Esophagus muscularis mucosa (tissue), 4 donors: ENCODE data around the gene ESF1. TPM values are rescaled to one million over a fixed set of nuclear protein-coding genes. Genes with fewer than 3 reads are reported as not detected.

Experiments
- DNase-seq: peaks from one replicate; pipeline ENCODE4 v3.0.0-alpha.2; 2017; ENCODE audit errors: extremely low spot score
- H3K27ac ChIP-seq, 4 donors: fragments of 200-600 bp; sonication (generic); replicated peaks in 1 of 4; 1 replicate in 3 of 4; 2 replicates in 1 of 4; pipeline ENCODE4 v1.5.1; 2016 to 2019; ENCODE audit warnings: mild to moderate bottlenecking in 1 of 4
- H3K27me3 ChIP-seq, 4 donors: fragments of 200-600 bp; sonication (generic); one replicate each; pipeline versions ENCODE4 v1.5.1 to v1.6.0; 2016 to 2019
- H3K36me3 ChIP-seq, 4 donors: fragments of 200-600 bp; sonication (generic); one replicate each; pipeline ENCODE4 v1.5.1; 2016 to 2019
- H3K4me1 ChIP-seq, 4 donors: fragments of 200-600 bp; sonication (generic); one replicate each; pipeline ENCODE4 v1.5.1; 2016 to 2019
- H3K4me3 ChIP-seq, 4 donors: fragments of 200-600 bp; sonication (generic); 1 replicate in 2 of 4; 2 replicates in 2 of 4; pipeline ENCODE4 v1.5.1; 2016 to 2019; ENCODE audit warnings: mild to moderate bottlenecking in 4 of 4, moderate library complexity in 1 of 4
- H3K9me3 ChIP-seq, 4 donors: fragments of 200-600 bp; sonication (generic); 1 replicate in 3 of 4; 2 replicates in 1 of 4; pipeline ENCODE4 v1.5.1; 2016 to 2019
- EP300 ChIP-seq: sonication (generic); formaldehyde crosslinking; IDR thresholded peaks from one replicate; pipeline ENCODE4 v1.6.1; 2017; ENCODE audit warnings: antibody characterized with exemption
- POLR2A ChIP-seq: fragments of 450-650 bp; IDR thresholded peaks from one replicate; pipeline ENCODE4 v1.6.1; 2017; ENCODE audit warnings: antibody characterized with exemption, moderate library complexity, mild to moderate bottlenecking, low read depth
- POLR2AphosphoS5 ChIP-seq, 2 donors: sonication (generic); formaldehyde crosslinking; IDR thresholded peaks; one replicate each; pipeline ENCODE4 v1.6.1; 2017; ENCODE audit warnings: antibody characterized with exemption in 2 of 2
- WGBS: methylation state at CpG from one replicate; pipeline ENCODE4 v1.1.5; 2018; 5-methylcytosine and 5-hydroxymethylcytosine counted together
- intact Hi-C: fragments of 100-400 bp; cut with DNase I; formaldehyde crosslinking; loops from one replicate; pipeline ENCODE4 v1.15.1; 2023
- total RNA-seq, 4 donors: library from RNA; depleted of rRNA; stranded (reverse); fragments of >200 nt; gene quantifications; one replicate each; pipeline versions ENCODE4 v1.1.0 to v1.2.1, GENCODE V29; 2016
- TF ChIP-seq, protein P1 (sequence below), 3 experiments: fragments of 200-600 bp in 2 of 3; fragments of 450-650 bp in 1 of 3; sonication (generic) in 2 of 3; IDR thresholded peaks; one replicate each; pipeline ENCODE4 v1.5.1; 2017 to 2019; ENCODE audit warnings: antibody characterized with exemption in 3 of 3, mild to moderate bottlenecking in 2 of 3, moderate library complexity in 1 of 3

Gene ESF1
- total RNA-seq, 4 donors from 2014 or later = 9.0 to 16.2 (median 13.3) TPM

- Histone ChIP-seq H3K36me3 (no peaks in the 10 kb centered on the region), H3K27me3 (no peaks in the 10 kb centered on the region), H3K9me3 (no peaks in the 10 kb centered on the region), H3K4me3 (no peak overlapping the region), H3K27ac (no peak overlapping the region), H3K4me1 (peaks cover 0 to 8% (median 0%) of the 10 kb centered on the region in 4 donors)
- 61% methylated on average over 5 of the region's 5 CpGs for WGBS
- DNase-seq = no peak
- TF ChIP-seq POLR2AphosphoS5 (IDR thresholded peaks at IDR 0.05) = no peak
- intact Hi-C loops = no loop called here
Observed at GRCh38 chr20:13684566-13685222, 100.0 kb downstream of the ESF1 start.

DNA sequence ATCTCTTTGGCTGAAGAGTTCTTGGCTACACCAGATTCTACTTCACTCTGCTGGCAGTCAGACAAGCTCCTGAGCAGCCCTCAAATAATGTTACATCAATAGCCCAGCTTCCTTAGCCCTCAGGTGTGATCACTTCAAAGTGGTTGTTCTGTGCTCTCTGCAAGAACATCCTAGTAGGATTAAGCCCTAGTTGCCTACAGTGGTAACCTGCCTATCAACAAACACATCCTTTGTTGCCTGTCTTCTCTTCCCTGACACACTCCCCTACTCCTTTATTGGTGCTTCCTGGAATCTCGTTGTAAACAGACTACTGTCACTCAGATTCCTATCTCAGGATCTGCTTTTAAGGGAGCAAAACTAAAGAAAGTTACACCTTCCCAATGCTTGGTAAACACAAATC, 100.9 kb downstream of the ESF1 start:
- intact Hi-C loops = no loop called here
- Histone ChIP-seq H3K27me3 (no peaks in the 10 kb centered on the region), H3K4me1 (peaks cover 0 to 8% (median 0%) of the 10 kb centered on the region in 4 donors), H3K27ac (no peak overlapping the region), H3K36me3 (no peaks in the 10 kb centered on the region), H3K4me3 (no peak overlapping the region), H3K9me3 (no peaks in the 10 kb centered on the region)
- no peak for DNase-seq
- 36% methylated on average over 1 of the region's 1 CpG for WGBS
- TF ChIP-seq EP300 (no peak), POLR2A (no peak), POLR2AphosphoS5 (IDR thresholded peaks at IDR 0.05) (no peak)
- TF ChIP-seq, protein P1, sequence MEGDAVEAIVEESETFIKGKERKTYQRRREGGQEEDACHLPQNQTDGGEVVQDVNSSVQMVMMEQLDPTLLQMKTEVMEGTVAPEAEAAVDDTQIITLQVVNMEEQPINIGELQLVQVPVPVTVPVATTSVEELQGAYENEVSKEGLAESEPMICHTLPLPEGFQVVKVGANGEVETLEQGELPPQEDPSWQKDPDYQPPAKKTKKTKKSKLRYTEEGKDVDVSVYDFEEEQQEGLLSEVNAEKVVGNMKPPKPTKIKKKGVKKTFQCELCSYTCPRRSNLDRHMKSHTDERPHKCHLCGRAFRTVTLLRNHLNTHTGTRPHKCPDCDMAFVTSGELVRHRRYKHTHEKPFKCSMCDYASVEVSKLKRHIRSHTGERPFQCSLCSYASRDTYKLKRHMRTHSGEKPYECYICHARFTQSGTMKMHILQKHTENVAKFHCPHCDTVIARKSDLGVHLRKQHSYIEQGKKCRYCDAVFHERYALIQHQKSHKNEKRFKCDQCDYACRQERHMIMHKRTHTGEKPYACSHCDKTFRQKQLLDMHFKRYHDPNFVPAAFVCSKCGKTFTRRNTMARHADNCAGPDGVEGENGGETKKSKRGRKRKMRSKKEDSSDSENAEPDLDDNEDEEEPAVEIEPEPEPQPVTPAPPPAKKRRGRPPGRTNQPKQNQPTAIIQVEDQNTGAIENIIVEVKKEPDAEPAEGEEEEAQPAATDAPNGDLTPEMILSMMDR (IDR thresholded peaks at IDR 0.05) = no peak

DNA sequence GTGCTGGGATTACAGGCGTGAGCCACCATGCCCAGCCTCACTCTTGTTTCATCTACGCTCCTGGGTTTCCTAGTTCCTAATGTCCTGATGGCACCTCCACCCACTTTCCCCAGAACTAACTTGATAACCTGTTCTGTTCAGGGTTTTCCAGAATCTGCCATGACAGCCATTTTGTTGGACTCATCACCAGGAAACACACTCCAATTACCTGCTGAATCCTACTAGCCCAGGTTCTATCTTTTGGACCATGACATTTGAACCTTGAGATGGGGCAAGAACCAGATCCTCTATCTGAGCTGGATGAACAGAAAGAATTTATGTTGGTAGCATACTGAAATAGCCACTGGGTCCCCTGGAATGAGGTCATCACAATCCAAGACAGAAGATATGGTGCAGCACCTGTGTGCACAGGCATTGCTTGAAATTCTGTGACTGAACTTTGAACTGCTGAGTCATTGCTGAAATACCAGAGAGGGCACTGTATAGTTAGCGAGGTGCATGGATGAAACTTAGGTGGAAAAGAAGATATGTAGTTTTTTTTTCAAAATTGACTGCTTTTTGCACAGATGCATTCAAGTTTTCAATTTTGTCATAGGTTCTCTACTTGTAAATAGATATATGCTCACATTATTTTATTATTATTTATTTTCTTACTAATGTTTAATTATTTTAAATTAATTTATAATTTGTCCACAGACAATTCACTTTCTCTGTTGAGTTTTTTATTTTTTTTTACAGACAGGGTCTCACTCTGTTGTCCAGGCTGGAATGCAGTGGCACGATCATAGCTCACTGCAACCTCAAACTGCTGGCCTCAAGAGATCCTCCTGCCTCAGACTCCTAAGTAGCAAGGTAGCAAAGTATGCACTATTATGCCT, 103.2 kb downstream of the ESF1 start:
- no peaks in the 10 kb centered on the region for H3K36me3 ChIP-seq
- H3K9me3 ChIP-seq = no peaks in the 10 kb centered on the region
- no peak overlapping the region for H3K27ac ChIP-seq
- no peaks in the 10 kb centered on the region for H3K27me3 ChIP-seq
- WGBS = 71% methylated on average over 4 of the region's 4 CpGs
- TF ChIP-seq POLR2A (no peak), POLR2AphosphoS5 (IDR thresholded peaks at IDR 0.05) (no peak), EP300 (no peak)
- TF ChIP-seq, protein P1 (IDR thresholded peaks at IDR 0.05) = no peak
- intact Hi-C loops = no loop called here
- DNase-seq = no peak
- no peak overlapping the region for H3K4me3 ChIP-seq
- H3K4me1 ChIP-seq = no peaks in the 10 kb centered on the region

DNA sequence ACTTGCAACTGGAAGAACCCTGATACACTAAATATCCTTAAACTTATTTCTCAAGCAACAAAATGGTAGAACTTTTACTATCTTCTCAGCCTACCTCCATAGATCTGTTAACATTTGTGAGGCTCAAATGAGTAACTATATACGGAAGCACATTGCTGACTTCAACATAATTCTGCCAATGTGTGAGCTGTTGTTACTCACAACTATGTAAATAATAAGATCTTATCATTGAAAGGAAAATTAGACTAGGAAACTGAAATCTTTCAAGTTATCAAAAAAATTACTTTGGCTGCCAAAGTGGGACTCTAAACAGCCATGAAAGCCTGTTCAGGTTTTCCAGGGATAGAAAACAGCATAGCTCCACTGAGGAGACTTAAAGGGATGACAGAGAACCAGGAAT, 105.8 kb downstream of the ESF1 start:
- H3K27ac ChIP-seq = no peak overlapping the region
- no peaks in the 10 kb centered on the region for H3K36me3 ChIP-seq
- no peaks in the 10 kb centered on the region for H3K9me3 ChIP-seq
- DNase-seq = no peak
- 81% methylated on average over 1 of the region's 1 CpG for WGBS
- no peaks in the 10 kb centered on the region for H3K27me3 ChIP-seq
- intact Hi-C loops = no loop called here
- TF ChIP-seq POLR2AphosphoS5 (IDR thresholded peaks at IDR 0.05) = no peak
- TF ChIP-seq, protein P1 (IDR thresholded peaks at IDR 0.05) = no peak
- no peak for TF ChIP-seq EP300
- TF ChIP-seq POLR2A = no peak
- H3K4me1 ChIP-seq = no peaks in the 10 kb centered on the region
- H3K4me3 ChIP-seq = no peak overlapping the region

GRCh38 chr20:13677241-13677640, 107.5 kb downstream of the ESF1 start:
- Histone ChIP-seq H3K4me3 (no peak overlapping the region), H3K27me3 (no peaks in the 10 kb centered on the region), H3K4me1 (peaks cover 0 to 5% (median under 1%) of the 10 kb centered on the region in 4 donors), H3K9me3 (no peaks in the 10 kb centered on the region), H3K27ac (no peak overlapping the region), H3K36me3 (no peaks in the 10 kb centered on the region)
- 77% methylated on average over 4 of the region's 4 CpGs for WGBS
- TF ChIP-seq EP300 (no peak), POLR2A (no peak), POLR2AphosphoS5 (IDR thresholded peaks at IDR 0.05) (no peak)
- TF ChIP-seq, protein P1 (IDR thresholded peaks at IDR 0.05) = no peak
- no peak for DNase-seq
- intact Hi-C loops = no loop called here
